ENCODE measurements around the gene TMEM184B.
"Not testable (repeated sequence)": the region's sequence is repeated elsewhere in the genome, so short reads cannot be mapped to it uniquely, and the experiment has no call there.

The TMEM184B gene

DNA sequence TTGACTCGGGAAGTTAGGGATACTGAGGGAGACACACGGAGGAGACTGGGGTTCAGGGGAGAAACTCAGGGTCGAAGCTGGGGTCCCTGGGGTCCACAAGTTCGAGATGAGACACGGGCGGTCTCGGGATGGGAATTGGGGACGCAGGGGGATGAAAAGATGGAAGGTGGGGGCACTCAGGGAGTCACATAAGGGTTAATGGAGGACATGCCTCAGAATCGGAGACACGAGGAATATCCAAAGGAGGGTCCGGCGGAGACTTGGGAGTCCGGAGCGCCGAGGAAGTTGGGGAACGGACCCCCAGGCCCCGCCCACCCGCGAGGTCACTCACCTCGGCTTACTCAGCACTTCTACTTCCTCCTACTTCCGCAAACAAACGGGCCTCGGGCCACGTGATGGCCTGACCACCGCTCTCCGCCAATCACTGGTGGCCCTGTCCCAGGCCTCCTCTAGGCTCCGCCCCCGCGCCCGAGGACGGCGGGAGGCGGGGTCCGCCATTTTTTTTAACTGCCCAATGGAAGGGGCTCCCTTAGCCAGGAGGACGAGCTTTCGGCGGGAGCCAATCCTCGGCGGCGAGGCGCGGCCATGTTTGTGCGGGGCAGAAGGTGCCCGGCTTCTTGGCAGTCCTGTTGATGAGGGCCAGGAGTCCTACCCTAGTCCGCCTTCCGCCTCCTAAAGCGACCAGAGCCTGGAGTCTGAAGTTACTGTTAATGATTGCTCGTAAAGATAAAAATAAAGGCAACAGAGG is 91.2 kb downstream of the TMEM184B start, which contains the start of gene PLA2G6:
TSS of gene PLA2G6 (minus strand) at position 378 of the 748 bp plus-strand sequence. CDS start 12,404 bp downstream, outside the sequence.
- peak; percentile 92 for DNase-seq (ENCODE audit: low read depth)

DNA sequence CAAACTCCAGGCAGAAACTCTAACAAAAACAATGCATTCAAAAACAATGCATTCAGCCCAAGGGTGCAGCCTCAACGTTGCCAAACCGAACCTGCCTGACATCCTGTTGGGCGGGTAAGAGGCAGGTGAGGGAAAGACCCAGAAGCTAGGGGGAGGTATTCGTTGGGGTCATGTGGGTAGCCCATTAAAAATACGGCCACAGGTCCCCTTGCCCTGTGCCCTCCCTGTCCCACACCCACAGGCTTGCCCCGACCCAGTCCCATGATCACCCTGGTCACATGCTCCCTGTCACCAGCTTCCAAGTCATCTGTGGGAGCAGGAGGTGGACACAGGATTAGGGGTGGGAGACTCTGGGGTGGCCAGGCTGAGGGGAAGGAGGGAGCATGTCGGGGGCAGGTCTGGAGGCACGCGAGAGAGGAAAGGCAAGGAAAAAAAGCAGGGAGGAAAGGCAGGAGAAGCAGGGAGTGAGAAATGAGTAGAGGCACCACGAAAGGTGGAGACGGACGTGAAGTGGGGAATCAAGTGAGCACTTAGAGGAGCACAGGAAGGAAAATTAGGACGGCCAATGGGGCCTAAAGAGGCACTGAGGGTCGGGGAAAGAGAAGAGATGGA is 91.9 kb downstream of the TMEM184B start:
- no peak for DNase-seq (ENCODE audit: low read depth)

DNA sequence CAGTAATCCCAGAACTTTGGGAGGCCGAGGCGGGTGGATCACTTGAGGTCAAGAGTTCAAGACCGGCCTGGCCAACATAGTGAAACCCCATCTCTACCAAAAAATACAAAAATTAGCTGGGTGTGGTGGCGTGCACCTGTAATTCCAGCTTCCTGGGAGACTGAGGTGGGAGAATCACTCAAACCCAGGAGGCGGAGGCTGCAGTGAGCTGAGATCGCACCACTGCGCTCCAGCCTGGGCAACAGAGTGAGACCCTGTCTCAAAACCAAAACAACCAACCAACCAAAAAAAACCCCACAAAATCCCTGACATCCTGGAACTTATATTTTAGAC is 94.2 kb downstream of the TMEM184B start:
- not testable (repeated sequence) for DNase-seq (ENCODE audit: low read depth)

DNA sequence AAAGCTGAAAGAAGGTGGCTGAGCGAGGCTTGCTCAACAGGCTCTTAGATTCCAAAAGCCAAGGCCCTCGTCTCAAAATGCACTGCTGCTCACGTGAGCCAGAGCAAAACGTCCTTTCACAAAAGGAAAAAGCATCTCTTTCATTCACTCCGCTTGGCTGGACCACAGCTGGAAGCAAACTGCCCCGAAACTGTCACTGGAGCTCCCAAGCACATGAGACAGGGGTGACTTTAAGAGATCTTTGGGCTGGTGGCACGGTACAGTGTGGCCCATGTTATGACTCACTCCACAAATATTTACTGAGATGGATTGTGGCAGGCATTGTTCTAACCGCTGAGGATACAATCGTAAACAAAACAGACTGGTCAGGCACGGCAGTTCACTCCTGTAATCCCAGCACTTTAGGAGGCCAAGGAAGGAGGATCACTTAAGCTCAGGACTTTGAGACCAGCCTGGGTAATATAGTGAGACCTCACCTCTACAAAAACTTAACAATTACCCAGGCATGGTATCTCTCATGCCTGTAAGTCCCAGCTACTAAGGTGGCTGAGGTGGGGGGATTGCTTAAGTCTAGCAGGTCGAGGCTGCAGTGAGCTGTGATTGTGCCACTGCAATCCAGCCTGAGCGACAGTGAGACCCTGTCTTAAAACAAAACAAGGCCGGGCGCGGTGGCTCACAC is 94.7 kb downstream of the TMEM184B start:
- no peak for DNase-seq (ENCODE audit: low read depth)

DNA sequence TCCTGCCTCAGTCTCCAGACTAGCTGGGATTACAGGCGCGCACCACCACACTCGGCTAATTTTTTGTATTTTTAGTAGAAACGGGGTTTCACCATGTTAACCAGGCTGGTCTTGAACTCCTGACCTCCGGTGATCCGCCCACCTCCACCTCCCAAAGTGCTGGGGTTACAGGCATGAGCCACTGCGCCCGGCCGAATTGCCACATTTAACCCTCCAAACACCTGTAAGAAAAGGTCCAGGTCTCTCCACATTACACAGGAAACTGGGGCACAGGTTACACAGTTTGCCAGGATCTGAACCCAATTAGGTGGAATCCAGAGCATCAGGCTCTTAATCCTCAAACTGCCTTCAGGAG is 95.3 kb downstream of the TMEM184B start:
- not testable (repeated sequence) for DNase-seq (ENCODE audit: low read depth)

DNA sequence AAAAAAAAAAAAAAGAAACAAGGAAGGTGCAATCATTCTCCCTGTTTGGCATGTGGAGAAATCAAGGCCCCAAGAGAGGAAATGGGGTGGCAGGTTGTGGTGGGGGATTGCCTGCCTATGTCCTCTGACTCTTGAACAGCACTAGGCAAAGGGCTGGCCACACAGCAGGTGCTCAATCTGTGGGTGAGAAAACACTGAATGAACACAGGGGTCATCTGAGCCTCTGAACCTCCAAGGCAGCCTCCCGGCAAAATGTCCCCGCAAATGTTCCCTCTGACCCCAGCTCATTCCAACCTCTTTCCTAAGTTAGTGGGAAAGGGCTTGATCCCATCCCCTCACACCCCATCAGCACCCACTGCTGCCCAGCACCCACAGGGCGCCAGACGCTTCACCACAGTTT is 95.8 kb downstream of the TMEM184B start:
- DNase-seq (ENCODE audit: low read depth): no peak

DNA sequence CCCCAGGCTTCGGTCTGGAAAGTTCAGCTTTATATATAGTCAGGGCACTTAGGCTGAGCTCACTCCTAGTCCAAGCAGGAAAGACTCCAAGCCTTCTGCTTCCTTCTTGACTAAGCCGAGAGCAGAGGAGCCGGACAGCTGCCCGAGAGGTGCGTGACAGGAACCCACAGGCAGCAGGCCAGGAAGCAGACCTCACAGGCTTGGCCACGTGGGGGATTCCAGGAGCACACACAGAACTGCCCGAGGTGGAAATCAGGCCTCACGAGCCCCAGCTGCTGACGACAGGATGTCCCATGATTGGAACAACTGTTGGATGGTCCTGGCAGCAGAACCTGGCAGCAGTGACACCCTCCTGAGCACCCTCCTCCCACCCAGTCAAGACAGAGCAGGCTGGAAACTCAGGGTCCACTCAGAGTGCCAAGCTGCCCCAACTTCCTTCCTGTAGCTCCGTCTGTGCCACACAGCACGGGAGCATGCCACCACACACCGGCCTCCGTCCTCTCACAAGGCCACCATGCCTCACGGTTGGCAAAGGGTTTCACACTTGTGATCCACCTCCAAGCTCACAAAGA is 96.6 kb downstream of the TMEM184B start:
- DNase-seq (ENCODE audit: low read depth): no peak

DNA sequence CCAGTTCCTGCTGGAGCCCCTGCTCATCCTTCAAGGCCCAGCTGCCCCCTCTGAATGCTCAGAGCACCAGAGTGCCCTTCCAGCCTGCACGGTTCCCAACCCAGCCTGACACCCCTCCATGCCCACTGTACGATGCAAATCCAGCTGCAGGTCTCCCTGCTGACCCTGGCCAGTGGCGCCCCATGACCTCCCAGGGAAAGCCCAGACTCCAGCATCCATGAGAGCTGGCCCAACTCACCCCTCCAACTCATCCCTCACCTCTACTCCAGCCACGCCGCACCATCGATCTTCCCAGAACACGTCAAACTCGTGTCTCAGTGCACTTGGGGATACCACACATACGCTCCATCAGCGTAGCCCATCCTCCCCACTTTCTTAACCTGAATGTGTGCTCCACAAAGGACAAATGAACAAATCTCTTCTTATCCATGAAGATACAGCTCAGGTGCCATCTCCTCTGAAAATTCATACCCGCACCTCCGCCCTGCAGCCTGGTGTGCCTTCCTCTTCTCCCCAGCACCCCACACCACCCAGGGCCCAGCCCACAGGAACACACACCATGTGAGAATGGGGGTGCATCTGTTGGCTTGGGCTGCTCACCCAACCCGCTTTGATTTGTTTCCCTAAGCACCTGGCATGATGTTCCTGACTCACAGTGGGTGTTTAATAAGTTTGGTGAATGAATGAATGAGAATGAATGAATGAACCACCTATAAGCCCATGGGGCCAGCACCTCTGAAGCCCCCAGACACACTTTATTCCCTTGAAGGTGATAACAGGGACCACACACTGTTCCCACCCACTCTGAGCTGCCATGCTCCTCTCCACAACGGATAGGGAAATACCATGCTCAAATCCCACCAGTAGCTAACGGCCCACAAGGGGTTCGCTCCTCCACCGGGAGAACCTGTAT is 97.3 kb downstream of the TMEM184B start:
- DNase-seq (ENCODE audit: low read depth): no peak

DNA sequence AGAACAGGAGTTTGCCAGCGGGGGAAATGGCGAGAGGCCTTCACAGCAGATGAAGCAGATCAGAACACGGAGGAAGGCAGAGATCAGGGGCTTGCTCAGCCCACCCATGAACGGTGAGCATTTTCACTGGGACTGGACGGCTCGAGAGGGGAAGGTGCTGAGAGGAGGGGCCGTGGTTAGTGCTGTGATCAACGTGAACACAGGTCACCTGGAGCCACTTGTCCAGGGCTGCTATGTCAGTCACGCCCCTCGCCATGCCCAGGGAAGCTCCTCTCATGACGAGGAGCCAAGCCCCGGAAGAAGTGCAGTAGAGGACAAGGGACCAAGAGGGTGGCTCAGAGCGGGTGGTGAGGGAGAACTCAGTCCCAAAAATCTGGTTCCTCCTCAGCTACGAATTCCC is 98.2 kb downstream of the TMEM184B start:
- no peak for DNase-seq (ENCODE audit: low read depth)

DNA sequence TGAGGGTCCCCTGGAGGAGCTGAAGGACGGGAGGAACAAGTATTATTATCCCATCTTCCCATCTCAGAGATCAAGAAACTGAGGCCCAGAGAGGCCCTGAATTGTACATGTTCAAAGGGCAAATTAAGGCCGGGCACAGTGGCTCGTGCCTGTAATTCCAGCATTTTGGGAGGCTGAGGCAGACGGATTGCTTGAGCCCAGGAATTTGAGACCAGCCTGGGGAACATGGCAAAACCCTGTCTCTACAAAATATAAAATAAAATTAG is 99.2 kb downstream of the TMEM184B start:
- DNase-seq (ENCODE audit: low read depth): no peak

DNA sequence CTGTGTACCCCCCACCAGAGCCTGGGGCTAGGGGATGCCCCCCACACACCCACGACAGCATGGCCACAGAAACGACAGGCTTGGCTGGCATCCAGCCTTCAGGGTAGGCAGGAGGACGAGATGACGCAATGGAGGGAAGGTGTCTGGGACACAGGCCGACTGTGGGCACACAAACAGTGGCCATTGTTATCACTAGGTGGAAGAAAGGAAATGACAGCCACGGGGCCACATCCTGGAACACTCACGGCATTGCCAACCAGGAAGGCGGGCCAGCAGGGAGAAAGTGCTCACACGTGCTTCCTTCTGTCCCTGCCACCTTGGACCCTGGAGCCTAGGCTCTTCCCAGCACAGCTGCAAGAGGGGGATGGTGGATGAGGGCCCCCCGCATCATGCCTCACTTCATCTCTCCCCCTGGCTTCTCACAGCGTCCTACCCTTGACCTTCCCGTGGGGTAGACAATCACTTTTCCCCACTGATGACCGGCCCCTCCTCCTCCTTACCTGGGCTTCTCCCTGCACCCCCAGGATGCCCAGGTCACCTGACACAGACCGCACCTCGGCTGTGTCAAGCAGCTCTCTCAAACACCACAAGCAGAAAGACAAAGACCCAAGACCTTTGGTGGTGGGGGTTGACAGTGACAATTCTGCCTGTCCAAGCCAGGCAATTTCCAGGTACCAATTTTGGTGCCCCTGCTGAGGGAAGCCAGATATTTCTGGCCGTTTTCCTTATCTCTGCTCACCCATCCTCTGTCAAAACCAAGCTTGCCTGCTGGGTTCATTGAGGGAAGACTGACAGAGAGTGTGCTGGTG is 99.8 kb downstream of the TMEM184B start:
- DNase-seq (ENCODE audit: low read depth): no peak

DNA sequence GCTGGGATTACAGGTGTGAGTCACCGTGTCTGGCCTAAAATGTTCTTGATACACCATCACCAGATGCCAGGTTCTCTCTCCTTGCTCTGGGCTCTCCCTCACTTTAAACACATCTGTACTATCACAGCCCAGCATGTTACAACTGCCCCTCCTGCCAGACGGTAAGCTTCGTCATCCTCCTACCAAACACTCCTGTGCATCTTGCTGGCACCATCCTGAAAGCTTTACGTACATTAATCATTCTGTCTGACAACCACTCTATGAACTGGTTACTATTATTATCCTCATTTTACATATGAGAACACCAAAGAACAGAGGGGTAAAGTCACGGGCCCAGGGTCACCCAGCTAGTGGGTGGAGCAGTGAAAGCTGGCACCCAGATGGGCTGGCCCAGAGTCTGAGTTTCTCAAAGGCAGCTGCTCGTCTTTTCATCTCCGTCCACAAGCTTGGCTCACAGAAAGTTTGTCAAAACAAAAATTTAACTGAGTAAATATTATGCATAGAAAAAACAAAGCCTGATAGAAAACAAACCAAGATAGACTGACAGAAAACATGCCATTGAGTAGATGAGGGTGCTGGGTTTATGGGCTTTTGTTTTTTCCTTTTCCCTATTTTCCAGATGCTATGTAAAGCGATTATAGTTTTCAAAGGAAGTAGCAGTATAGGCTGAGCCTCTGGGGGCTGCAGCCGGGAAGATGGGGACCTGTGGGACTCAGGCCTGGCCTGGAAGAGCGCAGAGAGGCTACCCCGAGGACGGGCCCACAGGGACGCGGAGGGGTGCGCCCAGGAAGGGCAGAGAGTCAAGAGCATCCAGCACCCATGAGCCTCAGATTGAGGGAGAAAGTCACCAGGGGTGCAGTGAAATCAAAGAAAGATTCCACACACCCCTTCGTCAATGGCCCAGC is 100.6 kb downstream of the TMEM184B start:
- DNase-seq (ENCODE audit: low read depth): no peak

DNA sequence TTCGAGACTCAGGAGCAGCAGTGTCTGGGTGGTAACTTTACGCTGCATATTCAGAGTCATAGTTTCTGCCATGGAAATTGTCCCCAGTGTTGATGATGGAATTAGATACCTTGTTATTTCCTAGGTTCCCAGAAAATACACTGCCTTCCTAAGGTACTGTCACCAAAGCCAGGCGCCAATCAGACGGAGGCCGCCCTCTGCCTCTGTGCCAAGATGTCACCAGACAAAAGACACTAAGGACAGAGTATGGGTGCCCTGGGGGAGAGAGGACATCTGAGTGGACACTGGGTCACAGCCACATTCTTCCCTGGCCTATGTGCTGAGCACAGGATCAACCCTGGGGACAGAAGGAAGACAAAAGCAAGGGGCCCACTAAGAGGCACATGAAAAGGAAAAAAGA is 102.3 kb downstream of the TMEM184B start:
- no peak for DNase-seq (ENCODE audit: low read depth)
